GM21576 (cell line): Measurements from ENCODE around the gene MAD1L1.

Experiments
- ATAC-seq: cut with Tn5 transposase; IDR thresholded peaks from one replicate; pipeline ENCODE4 v1.9.1; 2021; ENCODE audit warnings: mild to moderate bottlenecking, moderate library complexity; ENCODE audit not compliant: unreplicated experiment

Gene MAD1L1

DNA sequence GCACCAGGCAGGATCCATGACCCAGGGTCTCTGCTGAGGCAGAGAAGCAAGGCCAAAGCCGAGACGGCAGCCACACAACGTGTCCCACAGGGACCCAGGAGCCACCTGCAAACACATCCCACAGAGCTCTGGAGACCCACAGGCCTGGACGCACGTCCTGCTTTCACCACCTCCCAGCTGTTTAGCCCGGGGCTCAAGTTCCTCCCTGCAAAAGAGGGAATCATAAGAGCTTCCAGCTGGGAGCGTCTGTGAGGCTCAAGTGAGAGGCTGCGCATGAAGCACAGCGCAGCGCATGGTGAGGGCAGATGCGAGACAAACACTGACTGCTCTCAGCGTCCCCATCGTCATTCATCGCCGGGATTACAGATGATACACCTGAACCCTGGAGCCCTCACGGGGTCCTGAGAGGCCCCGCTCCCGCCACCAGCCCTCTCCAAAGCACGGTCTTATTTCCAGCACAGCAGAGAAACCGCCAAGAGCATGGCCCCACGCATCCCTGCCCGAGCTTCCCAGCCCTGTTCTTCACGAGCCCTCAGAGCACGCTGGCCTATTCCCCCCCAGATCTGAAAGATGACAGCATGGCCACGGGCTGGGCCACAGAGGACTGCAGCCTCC, 88.7 kb downstream of the MAD1L1 start:
- ATAC-seq = no peak

DNA sequence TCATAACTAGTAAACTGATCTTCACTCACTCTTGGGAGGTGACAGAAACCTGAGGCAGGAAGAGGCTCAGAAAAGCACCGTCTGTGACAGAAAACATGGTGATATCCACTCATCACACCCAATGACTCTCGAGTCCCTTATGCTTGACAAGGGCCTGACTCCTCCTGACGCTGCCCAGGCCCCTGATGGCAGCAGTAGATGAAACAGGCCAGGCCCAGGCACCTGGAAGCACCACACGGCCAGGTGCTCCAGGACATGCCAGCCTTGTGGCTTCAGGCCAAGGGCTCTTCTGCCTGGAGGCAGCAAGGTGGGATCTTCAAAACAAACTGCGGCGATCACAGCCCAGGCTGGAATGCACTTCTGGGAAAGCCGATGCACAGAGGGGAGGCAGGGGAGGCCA, 89.3 kb downstream of the MAD1L1 start:
- ATAC-seq = no peak

DNA sequence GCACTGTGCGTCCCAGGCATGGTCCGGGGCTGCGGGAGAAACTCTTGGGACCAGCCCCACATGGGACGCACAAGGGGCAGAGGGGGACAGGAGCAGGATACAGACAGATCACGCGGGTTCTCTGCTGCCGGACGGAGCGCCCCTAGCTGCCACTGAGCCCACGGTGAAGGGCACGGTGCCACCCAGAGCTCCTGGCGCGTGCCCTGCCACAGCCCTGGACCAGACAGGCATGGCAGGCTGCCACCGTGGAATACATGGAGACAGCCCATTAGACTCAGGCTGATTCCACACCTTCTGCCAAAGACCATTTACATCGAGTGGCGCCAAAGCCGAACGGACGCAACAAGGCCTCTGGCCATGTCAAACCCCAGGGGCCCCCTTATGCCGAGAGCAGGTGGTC, 90.4 kb downstream of the MAD1L1 start:
- no peak for ATAC-seq

DNA sequence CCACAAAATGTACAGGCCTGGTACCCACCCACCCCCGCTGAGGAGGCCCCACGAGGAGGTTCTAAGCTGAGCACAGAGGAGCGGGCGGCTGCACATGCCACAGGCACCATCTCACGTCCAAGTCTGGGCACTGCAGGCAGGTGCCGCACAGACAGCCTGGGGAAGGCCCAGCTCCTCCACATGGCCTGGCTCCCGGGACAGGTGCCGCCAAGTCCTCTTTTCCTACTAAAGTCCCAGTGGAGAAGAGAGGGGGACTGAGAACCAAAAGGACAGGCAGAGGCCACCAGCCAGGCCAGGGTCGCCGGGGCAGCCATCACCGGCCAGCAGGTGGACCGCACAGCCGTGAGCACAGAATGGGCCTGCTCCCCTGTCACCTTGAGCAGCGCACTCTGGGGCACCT, 91.1 kb downstream of the MAD1L1 start:
- ATAC-seq = no peak

DNA sequence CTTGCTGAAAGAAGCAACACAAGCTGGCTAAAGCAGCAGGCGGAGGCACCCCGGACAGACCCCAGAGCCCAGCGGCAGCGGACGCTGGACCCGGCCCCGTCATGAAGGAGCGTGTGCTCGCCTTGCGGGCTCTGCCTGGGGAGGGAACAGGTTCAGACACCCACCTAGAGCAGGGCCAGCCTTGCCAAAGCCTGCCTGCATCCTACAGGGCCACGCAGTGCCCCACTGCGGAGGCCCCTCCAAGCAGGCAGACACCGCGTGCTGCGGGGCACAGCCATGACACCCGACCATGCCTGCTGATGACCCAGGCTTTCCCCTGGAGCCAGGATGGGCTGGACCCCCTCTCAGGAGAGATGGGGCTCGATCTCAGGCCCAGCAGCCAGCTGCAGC, 91.7 kb downstream of the MAD1L1 start:
- no peak for ATAC-seq

DNA sequence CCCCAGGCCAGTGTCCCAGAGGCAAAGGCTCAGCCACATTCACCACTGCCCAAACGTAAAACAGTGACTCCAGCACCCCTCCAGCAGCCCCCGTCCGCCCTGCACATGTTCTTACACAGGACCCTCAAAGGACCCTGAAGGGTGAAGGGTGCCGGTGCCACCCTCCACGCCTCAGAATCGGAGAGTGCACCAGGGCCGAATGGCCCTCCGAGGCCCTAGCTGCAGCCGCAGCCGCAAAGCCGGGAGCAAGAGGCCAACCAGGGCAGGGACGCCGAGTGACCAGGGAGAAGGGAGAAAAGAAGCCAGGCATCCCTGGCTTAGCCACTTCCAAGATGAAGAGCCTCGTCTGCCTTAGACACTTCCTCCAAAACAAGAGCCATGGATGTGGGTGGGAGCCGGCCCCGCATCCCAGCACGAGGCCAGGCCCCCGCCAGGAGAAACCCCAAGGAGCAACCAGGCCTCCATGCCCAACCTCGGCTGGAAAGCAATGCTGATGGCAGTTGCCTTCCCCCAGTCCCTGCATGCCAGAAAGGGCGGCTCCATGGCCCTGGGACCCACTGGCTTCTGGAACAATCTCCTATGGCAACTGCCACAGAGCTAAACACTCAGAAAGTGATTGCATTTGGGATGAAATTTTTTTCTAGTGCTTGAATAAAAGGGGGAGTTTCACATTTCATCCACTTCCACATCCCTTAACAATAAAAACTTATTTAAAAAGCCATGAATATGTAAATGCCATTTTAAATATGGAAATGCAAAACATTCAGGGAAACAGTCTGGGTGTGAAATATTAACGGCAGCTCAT, 92.3 kb downstream of the MAD1L1 start:
- ATAC-seq = no peak

DNA sequence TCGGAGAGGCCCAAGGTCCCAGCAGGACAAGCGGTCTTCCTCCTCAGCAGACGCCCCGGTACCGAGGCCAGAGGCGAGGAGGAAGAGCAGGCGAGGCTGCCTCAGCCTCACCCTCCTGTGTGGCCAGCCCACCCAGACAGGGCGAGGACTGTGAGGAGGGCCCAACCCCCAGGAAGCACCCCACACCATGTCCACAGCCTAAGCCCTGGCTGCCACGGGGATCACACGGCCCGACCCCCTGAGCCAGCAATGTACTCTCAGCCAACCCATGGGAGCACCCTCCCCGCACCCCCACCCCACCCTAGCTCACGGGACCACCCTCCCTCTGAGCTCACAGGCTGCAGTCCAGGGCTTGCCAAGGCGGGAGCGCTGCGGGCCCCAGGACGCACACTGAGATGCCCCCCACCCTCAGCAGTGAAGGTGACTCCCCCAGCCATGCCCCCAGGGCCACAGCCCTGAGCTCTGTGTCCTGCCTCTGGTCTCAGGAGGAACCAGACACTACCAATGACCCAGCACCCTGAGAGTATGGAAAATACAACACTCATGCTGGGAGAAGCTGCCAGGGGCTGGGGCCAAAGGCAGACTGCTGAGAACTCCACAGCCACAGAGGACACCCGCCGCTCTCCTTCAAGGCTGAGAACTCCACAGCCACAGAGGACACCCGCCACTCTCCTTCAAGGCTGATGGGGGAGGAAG, 93.6 kb downstream of the MAD1L1 start:
- ATAC-seq = no peak

DNA sequence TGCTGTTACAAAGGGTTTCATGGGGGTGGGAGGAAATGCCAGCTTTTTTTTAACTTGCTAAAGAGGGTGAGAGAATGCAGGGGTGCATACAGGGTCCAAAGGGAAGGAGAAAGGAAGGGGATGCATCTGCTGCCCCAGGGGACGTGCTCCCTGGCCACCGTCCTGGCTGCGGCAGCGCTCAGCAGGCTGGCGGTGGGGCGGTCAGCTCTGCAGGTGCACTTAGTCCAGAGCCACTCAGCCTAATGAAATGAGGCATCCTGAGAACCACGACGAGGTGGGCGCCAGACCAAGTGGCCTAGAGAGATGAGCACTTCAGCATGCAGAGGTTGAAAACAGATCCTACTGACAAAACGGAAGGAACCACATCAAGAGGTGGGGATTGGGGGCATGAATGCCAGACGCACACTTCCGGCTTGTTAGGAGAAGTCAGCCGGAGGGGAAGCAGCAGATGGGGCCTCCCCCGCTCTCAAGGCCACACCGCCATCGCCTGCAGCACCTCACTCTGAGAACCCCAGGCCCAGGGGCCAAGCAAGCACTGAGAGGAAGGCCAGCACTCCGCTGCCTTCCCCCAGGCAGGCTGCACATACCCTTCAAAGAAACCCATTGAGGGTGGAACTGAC, 94.5 kb downstream of the MAD1L1 start:
- ATAC-seq = no peak

DNA sequence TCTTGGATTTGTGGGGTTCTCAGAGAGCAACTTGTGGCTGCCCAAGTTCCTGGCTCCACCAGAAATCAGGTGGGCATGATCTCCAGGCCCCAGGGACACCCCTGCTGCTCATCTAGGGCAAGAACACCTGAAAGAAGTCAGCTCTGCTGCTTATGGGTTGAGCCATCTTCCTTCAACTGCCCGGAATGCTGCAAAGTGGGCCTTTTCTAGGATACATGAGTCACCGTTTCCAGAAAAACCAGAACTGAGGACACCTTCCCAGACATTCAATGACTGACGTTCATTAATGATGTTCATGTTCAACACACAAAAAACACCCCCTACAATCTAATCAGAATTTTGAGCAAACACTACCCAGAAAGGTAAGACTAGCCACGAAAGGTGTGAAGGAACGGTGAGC, 98.0 kb downstream of the MAD1L1 start:
- ATAC-seq = no peak

DNA sequence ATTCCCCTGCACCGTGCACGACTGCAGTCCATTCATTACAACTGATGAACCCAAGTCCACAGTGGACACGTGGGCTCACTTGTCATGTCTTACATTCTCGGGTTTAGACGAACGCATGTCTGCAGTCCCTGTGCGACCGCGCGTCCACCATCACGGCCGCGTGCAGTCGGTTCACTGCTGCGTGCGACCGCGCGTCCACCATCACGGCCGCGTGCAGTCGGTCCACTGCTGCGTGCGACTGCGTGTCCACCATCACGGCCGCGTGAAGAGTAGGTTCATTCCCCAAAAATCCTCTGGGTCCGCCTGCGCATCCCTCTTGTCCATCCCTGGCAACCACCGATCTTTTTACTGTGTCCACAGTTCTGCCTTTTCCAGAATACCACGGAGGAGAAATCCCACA, 100.5 kb downstream of the MAD1L1 start:
- ATAC-seq = no peak

DNA sequence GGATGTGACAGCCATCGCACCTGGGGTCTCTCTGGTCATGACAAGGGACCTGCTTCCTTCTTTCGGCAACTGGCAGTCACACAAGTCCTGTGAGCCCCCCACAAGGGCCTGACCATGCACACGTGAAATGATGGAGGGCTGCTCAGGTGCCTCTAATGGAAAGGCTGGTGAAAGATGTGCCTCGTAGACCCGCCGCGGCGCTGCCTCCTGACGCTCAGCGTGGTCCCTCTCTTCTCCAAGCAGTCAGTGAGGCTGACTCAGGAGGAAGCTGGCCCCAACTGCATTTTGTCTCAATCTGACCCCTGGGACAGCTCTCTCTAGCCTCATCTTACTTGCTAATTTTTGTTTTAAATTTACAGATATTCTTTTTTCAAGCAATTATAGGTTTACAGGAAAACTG, 100.9 kb downstream of the MAD1L1 start:
- ATAC-seq = no peak

DNA sequence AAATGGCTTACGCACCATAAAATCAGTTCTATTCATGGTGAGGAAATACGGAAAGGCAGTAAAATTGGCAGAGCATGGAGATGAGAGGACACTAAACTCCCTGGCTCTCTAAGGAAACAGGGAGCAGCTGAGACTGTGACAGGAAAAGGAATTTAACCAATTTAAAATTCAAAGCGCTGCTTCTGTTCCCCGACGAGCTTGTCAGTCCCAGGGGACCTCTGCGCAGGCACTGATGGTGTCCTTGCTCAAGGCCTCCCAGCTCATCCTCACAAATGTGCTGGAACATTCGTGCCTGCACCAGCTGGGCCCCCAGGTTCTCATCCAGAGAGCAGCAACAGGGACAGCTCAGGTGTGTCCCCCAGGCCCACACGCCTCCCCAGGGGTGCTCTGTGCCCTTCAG, 101.4 kb downstream of the MAD1L1 start:
- no peak for ATAC-seq

DNA sequence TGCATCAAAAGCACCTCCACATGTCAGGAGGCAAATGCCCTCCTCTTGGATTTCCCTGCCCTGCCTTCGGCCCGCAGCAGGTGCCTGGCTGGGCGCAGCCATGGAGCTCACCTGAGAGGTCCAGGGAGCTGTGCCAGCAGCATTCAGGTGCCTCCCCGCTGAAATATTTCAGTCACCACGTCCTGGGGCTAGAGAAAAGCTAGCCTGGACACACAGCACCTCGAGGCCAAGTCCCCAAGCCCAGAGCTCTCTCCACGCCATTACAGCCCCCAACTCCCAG, 102.7 kb downstream of the MAD1L1 start:
- no peak for ATAC-seq

DNA sequence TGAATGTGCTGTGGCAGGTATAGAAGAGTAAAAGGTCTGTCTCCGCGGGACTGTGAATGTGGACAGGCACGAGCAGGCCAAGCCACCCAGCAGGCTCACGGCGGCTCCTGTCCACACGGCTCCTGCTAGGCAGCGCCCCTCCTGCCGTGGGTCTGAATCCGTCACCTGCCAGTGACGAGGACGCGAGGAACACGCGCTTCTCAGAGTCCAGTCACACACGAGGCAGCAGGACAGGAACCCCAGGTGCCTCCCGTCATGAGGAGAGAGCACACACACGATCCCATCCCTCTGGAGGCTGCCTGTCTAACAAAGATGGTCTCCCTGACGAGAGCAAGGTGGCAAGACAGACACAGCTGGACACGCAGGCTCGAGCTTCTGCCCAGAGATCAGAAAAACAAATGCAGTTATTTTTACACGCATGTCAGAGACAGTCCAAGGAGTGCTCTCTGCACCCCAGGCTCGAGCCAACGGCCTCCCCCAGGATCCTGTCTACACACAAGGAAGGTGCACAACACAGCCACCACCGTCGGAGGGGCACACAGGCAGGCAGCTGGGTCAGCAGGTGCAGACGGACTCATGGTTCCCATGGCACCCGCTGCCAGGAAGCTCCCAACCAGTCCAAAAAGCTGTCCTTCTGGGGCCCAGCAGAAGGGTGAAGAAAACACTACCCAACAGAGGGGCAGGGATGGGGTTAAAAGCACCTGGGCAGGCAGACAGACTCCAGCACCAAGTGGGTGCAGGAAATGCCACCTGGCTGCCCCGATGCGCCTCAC, 103.2 kb downstream of the MAD1L1 start:
- ATAC-seq = no peak

DNA sequence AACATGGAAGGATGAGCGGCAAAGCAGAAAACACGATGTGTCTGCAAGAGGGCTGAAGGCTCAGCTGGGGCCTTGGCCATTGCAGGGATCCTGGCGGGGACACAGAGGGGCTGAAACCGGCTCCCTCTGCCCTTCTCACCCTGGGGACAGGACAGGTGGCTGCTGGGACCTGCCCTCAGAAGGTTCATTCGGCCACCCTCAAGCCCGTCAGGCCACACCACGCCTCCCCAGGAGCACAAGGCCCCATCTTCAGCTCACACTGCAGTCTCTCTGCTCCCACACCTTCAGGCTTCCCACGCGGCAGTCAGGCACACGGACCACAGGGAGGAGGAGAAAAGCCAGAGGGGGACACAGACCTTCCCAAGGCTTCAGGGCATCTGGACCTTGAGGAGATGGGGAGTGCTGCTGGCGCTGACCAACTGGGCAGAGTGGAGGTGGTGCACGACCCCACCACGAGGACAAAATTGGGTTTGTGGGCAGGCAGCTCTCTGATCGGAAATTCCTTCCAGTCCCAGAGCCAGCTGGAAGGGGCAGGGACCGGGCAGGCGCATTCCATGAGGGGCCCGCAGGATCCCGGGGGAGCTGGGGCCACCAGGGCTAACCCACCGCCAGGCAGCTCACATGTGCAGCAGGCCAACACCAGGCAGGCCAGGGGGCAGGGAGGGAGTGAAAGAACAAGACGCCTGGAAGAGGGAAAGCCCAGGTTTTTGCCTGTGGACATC, 104.0 kb downstream of the MAD1L1 start:
- no peak for ATAC-seq

DNA sequence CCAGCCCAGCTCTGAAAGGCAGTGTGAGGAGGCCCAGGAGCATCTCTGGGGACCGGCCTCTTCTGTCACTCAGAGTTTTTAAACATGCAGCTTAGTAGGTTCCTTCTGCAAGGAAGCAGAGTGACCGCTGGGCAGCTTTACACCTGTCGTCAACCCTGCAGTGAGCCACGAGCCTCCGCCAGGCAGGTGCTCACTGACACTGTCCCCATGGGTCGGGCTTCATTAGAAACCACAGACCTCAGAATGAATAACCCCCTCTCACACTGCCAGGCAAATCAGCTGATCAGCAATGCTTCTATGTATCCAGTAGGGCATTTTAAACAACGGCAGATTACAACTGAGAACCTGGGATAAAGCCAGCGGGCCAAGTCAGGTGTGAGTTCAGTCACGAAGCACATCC, 106.1 kb downstream of the MAD1L1 start:
- no peak for ATAC-seq

DNA sequence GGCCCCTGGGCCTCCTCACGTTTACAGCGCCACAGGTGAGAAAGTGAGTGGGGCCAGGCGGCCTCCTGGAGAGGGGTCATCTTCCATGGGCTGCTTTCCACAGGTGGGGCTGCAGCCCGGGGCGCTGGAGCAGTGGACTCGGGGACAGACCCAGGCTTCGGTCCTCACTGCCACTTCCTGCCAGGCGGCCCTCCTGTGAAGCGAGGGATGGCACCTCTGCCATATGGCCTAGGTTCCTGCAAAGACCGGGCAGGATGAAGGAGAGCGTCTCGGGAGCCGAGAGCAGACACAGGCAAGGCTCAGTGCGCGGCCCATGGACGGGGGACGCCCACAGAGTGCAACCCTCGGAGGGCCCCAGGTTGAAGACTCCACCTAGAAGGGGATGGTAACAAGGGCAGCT, 106.8 kb downstream of the MAD1L1 start:
- no peak for ATAC-seq

DNA sequence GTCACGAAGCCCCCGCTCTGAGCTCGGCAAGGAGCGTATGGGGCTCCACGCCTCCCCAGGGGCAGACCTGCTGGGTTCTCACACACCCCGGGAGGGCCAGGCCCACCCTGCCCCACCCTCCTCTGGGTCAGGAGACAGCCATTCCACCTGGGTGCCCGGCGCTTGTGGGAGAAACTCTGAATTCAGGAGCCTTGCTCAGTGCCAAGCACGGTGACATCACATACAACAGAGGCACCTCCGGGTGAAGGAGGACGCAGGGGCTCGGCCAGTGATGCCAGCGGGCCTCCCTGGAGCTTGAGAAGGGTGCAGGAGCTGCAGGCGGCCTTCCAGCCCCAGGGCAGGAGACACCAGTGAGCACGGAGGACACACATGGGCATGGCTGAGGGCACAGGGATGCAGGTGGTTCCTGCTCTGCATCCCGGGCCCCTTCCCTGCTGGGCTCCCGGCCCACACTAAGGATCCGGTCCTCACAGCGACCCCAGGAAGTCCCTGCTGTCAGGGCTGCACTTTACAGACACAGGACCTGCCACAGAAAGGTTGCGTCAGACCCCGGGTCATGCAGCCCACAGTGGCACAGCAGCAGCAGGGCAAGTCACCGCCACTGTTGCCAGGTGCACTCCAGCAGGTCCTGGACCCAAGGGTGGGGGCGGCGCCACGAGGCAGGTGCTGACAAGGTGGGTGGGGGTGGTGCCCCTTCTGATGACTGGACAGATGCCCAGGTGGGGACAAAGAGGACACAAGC, 108.0 kb downstream of the MAD1L1 start:
- ATAC-seq = no peak

DNA sequence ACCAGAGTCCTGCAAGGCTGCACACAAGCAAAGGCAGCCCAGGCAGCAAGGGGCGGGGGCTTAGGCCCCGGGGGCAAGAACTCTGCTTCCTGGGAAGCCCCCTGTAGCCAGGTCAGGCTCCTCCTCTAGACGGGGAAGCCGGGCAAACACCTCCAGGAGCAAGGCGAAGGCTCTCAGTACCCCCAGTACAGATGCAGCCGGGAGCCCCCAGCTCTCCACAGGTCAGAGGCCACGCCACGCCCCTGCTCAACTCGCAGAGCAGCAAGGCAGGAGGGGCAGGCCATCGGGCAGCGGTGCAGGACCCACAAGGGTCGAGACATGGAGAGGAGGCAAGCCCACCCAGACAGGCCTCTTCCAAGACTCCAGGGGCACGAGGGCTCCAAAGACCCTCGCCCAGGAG, 108.8 kb downstream of the MAD1L1 start:
- ATAC-seq = no peak

DNA sequence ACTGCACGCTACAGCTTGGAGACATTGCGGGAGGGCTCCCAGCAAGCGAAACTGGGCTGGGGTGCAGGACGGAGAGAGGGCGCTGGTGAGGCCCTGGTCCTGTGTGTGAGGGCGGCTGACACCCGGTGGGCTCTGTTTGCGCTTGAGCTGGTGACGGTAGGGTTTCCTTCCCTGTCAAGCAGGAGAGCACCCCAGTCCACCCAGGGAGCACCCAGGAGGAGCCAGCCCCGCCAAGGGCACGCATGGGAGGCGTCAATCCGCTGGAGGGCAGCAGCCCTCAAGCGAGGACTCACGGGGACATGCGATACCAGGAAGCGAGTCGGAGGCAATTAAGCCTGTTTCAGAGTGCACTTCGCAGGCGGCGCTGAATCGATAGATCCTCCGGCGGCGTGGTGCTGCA, 109.4 kb downstream of the MAD1L1 start:
- ATAC-seq = no peak
